HCT116 (cell line): ENCODE results near the gene TTYH1. TPM values are rescaled to one million over a fixed set of nuclear protein-coding genes. Genes with fewer than 3 reads are reported as not detected.

Experiments used
- ATAC-seq: fragments of 200-7000 bp; cut with Tn5 transposase; 2 replicates; pipeline ENCODE4 v1.9.1; 2020; ENCODE audit warnings: mild to moderate bottlenecking, moderate library complexity
- BruUV-seq: library from RNA; stranded (reverse); fragments of 400-500 nt; replicated peaks from 2 replicates; lab custom pipeline; 2021; lab: Mats Ljungman, UMichigan
- CTCF ChIA-PET: fragments of 300-600 bp; sonication (Branson Sonifier 250); formaldehyde crosslinking; loops from one replicate; lab custom pipeline; 2021; ENCODE audit warnings: antibody characterized with exemption; lab: Charles Lee
- POLR2A ChIA-PET: fragments of 300-600, 350-600 bp; sonication (Branson Sonifier 250); formaldehyde crosslinking; loops from one replicate; lab custom pipeline; 2021; ENCODE audit warnings: antibody characterized with exemption; lab: Charles Lee
- RAD21 ChIA-PET, 2 experiments: fragments of 300-600 bp; sonication (Branson Sonifier 250); formaldehyde crosslinking; loops; one replicate each; lab custom pipeline; 2023; ENCODE audit warnings: low total read pairs in 2 of 2; ENCODE audit not compliant: uncharacterized antibody in 2 of 2, unreplicated experiment in 2 of 2, low non-redundant PET in 1 of 2; lab: Charles Lee
- DNase-seq: peaks from one replicate; pipeline ENCODE4 v3.0.0-alpha.2; 2010; ENCODE audit warnings: low read depth, low spot score
- H2AFZ ChIP-seq: fragments of 200-600 bp; shearing (Covaris generic), sonication (generic); 2 replicates; pipeline ENCODE4 v1.6.1; 2017; ENCODE audit warnings: low read depth, mixed run types, mixed read lengths, antibody characterized with exemption, low read length; ENCODE audit not compliant: poor library complexity, severe bottlenecking
- H3K27ac ChIP-seq: 2 replicates; pipeline ENCODE4 v1.5.1; 2012; ENCODE audit warnings: low read depth, low read length
- H3K27me3 ChIP-seq: fragments of 200-600 bp; sonication (generic); 2 replicates; pipeline ENCODE4 v1.6.1; 2016; ENCODE audit warnings: mixed run types, low read length, mixed read lengths; ENCODE audit not compliant: insufficient read depth
- H3K36me3 ChIP-seq, 2 experiments: fragments of 200-500 bp in 1 of 2; fragments of 200-600 bp in 1 of 2; sonication (Bioruptor generic) in 1 of 2; sonication (generic) in 1 of 2; 2 replicates each; pipeline versions ENCODE4 v1.5.1 to v1.6.1; 2014 to 2016; ENCODE audit warnings: low read length in 2 of 2, inconsistent platforms in 1 of 2, mixed read lengths in 1 of 2, mixed run types in 1 of 2; ENCODE audit not compliant: insufficient read depth in 2 of 2, control insufficient read depth in 1 of 2
- H3K4me1 ChIP-seq, 2 experiments: fragments of 200-600 bp in 1 of 2; sonication (generic) in 1 of 2; 2 replicates each; pipeline versions ENCODE4 v1.5.1 to v1.6.1; 2012 to 2017; ENCODE audit warnings: low read length in 2 of 2, inconsistent platforms in 1 of 2, mild to moderate bottlenecking in 1 of 2, mixed read lengths in 1 of 2, mixed run types in 1 of 2, moderate library complexity in 1 of 2; ENCODE audit not compliant: insufficient read depth in 2 of 2, control insufficient read depth in 1 of 2
- H3K4me2 ChIP-seq: fragments of 200-600 bp; sonication (generic); 2 replicates; pipeline ENCODE4 v1.6.1; 2017; ENCODE audit warnings: mixed run types, low read length, mixed read lengths
- H3K4me3 ChIP-seq, 2 experiments: fragments of 200-600 bp in 1 of 2; sonication (generic) in 1 of 2; replicated peaks in 1 of 2; 2 replicates each; pipeline ENCODE4 v1.5.1; 2011 to 2016; ENCODE audit warnings: low read length in 2 of 2, control low read depth in 1 of 2, low read depth in 1 of 2, mild to moderate bottlenecking in 1 of 2, mixed read lengths in 1 of 2, mixed run types in 1 of 2
- H3K79me2 ChIP-seq: fragments of 200-600 bp; sonication (generic); 2 replicates; pipeline ENCODE4 v1.6.1; 2017; ENCODE audit warnings: mild to moderate bottlenecking, mixed run types, low read length, moderate library complexity, mixed read lengths; ENCODE audit not compliant: insufficient read depth
- H3K9ac ChIP-seq: fragments of 200-600 bp; sonication (generic); 2 replicates; pipeline ENCODE4 v1.6.1; 2016; ENCODE audit warnings: low read length, mixed read lengths
- H3K9me2 ChIP-seq: fragments of 200-600 bp; sonication (generic), shearing (Covaris generic); 2 replicates; pipeline ENCODE4 v1.6.1; 2017; ENCODE audit warnings: mixed run types, mild to moderate bottlenecking, moderate library complexity; ENCODE audit not compliant: insufficient read depth
- H3K9me3 ChIP-seq, 2 experiments: fragments of 200-500 bp in 1 of 2; fragments of 200-600 bp in 1 of 2; sonication (Bioruptor generic) in 1 of 2; sonication (generic) in 1 of 2; 2 replicates each; pipeline ENCODE4 v1.6.1; 2014 to 2017; ENCODE audit warnings: low read length in 2 of 2, mixed read lengths in 2 of 2, inconsistent platforms in 1 of 2, low read depth in 1 of 2, mild to moderate bottlenecking in 1 of 2, mixed run types in 1 of 2, moderate library complexity in 1 of 2; ENCODE audit not compliant: control insufficient read depth in 1 of 2, insufficient read depth in 1 of 2
- H4K20me1 ChIP-seq: fragments of 200-600 bp; sonication (generic), shearing (Covaris generic); 2 replicates; pipeline ENCODE4 v1.6.1; 2017; ENCODE audit warnings: mixed run types, mild to moderate bottlenecking, moderate library complexity; ENCODE audit not compliant: insufficient read depth
- CBX3 ChIP-seq: IDR thresholded peaks from 2 replicates; pipeline ENCODE4 v1.6.1; 2012; ENCODE audit warnings: low read depth
- CEBPB ChIP-seq: IDR thresholded peaks from 2 replicates; pipeline ENCODE4 v1.6.1; 2012; ENCODE audit warnings: low read depth
- CTCF ChIP-seq, 3 experiments: fragments of 200-600 bp in 1 of 3; sonication (generic) in 1 of 3; IDR thresholded peaks in 2 of 3; conservative IDR thresholded peaks in 1 of 3; 2 replicates each; pipeline ENCODE4 v1.5.1; 2012 to 2017; ENCODE audit warnings: low read depth in 2 of 3, low read length in 2 of 3, antibody characterized with exemption in 1 of 3, borderline replicate concordance in 1 of 3, control low read depth in 1 of 3, mild to moderate bottlenecking in 1 of 3, mixed read lengths in 1 of 3, mixed run types in 1 of 3, moderate library complexity in 1 of 3; ENCODE audit not compliant: insufficient read depth in 1 of 3
- EGR1 ChIP-seq: IDR thresholded peaks from 2 replicates; pipeline ENCODE4 v1.6.1; 2012; ENCODE audit warnings: low read depth
- EZH2phosphoT487 ChIP-seq: fragments of 200-600 bp; IDR thresholded peaks from 2 replicates; pipeline ENCODE4 v1.6.1; 2018; ENCODE audit warnings: antibody characterized with exemption, borderline replicate concordance
- SP1 ChIP-seq: IDR thresholded peaks from 2 replicates; pipeline ENCODE4 v1.6.1; 2012; ENCODE audit warnings: low read depth
- ZFX ChIP-seq: fragments of 450-650 bp; IDR thresholded peaks from 2 replicates; pipeline ENCODE4 v1.6.1; 2017
- intact Hi-C: fragments of 100-400 bp; cut with micrococcal nuclease; formaldehyde crosslinking; loops from 2 replicates; pipeline ENCODE4 v1.10.0; 2022
- total RNA-seq: library from RNA; stranded (reverse); gene quantifications from one replicate; pipeline ENCODE4 v1.2.1, GENCODE V29; 2021; ENCODE audit not compliant: unreplicated experiment

The TTYH1 gene
- total RNA-seq, 1 experiment from 2014 or later = 0.37 TPM

GRCh38 chr19:54421521-54421920 lies 6.3 kb downstream of the TTYH1 start:
- Histone ChIP-seq H3K27me3 (no peaks in the 10 kb centered on the region), H3K4me1 (peaks cover 0 to 8% of the 10 kb centered on the region in 2 experiments; a peak in 1 of 4 replicates), H3K9me3 (no peaks in the 10 kb centered on the region), H4K20me1 (no peaks in the 10 kb centered on the region), H3K4me2 (no peak overlapping the region), H3K9me2 (no peaks in the 10 kb centered on the region), H3K36me3 (no peaks in the 10 kb centered on the region), H3K27ac (no peak overlapping the region), H2AFZ (no peak overlapping the region), H3K9ac (no peak overlapping the region), H3K79me2 (no peaks in the 10 kb centered on the region), H3K4me3 (no peak overlapping the region)
- RAD21 ChIA-PET = interaction anchor here in 1 of 2 experiments (0.6 kb wide), 1 partner anchor 22 kb away, joined by 3 read pairs; no protein-coding TSS in a partner anchor
- TF ChIP-seq SP1 = no peak
- TF ChIP-seq CEBPB = no peak
- TF ChIP-seq CTCF (IDR thresholded peaks at IDR 0.05 in 2 of 3, conservative IDR thresholded peaks at IDR 0.05 in 1 of 3; ENCODE audit: borderline replicate concordance in 1 of 3, insufficient read depth in 1 of 3, low read depth in 2 of 3, low read length in 2 of 3) = no peak
- no peak for TF ChIP-seq EGR1
- intact Hi-C loops = no loop called here
- POLR2A ChIA-PET = interaction anchor here (0.6 to 1.5 kb wide), 2 partner anchors 10 to 49 kb away, joined by 4 read pairs; no protein-coding TSS in a partner anchor
- BruUV-seq = no TSS peak
- DNase-seq = no peak
- CTCF ChIA-PET = no interaction called here
- ATAC-seq = no peak

- Histone ChIP-seq H2AFZ (no peak overlapping the region), H3K79me2 (no peaks in the 10 kb centered on the region), H3K4me2 (no peak overlapping the region), H3K9me3 (no peaks in the 10 kb centered on the region), H4K20me1 (no peaks in the 10 kb centered on the region), H3K4me3 (no peak overlapping the region), H3K27ac (no peak overlapping the region), H3K36me3 (no peaks in the 10 kb centered on the region), H3K9me2 (no peaks in the 10 kb centered on the region), H3K9ac (no peak overlapping the region), H3K4me1 (peaks cover 0 to 8% of the 10 kb centered on the region in 2 experiments; a peak in 1 of 4 replicates), H3K27me3 (no peaks in the 10 kb centered on the region)
- no peak for TF ChIP-seq ZFX
- TF ChIP-seq EGR1 = no peak
- no peak for TF ChIP-seq EZH2phosphoT487
- no peak for TF ChIP-seq CBX3
- no peak for DNase-seq
- no peak for ATAC-seq
- CTCF ChIA-PET = no interaction called here
- POLR2A ChIA-PET = interaction anchor here (1.5 kb wide), 1 partner anchor 9 kb away, joined by 4 read pairs; no protein-coding TSS in a partner anchor
- no TSS peak for BruUV-seq
- RAD21 ChIA-PET = no interaction called here
- intact Hi-C loops = no loop called here
Measured at GRCh38 chr19:54422136-54422535, 6.9 kb downstream of the TTYH1 start.
